ENCODE results near the gene SLC15A4.

Gene SLC15A4

GRCh38 chr12:128830505-128830893 lies 6.7 kb upstream of the SLC15A4 start:
- Mint-ChIP-seq H3K4me3 (peak overlapping the region; percentile 28 to 64), H3K27ac (peak overlapping the region; percentile 67 to 92), H3K36me3 (ENCODE audit: insufficient read depth) (peaks cover 4% of the 10 kb centered on the region), H3K9me3 (no peaks in the 10 kb centered on the region), H3K4me1 (ENCODE audit: low read depth in 2 of 2) (peaks cover 14 to 16% of the 10 kb centered on the region in 2 donors), H3K27me3 (no peaks in the 10 kb centered on the region)
- ATAC-seq (replicated peaks) (peak; percentile 59), DNase-seq (no peak)

GRCh38 chr12:128829861-128830504 lies 6.2 kb upstream of the SLC15A4 start:
- Mint-ChIP-seq H3K4me3 (peak overlapping the region; percentile 28 to 64), H3K27ac (peak overlapping the region; percentile 67 to 92), H3K4me1 (ENCODE audit: low read depth in 2 of 2) (peaks cover 15 to 16% of the 10 kb centered on the region in 2 donors), H3K27me3 (no peaks in the 10 kb centered on the region), H3K36me3 (ENCODE audit: insufficient read depth) (peaks cover 4% of the 10 kb centered on the region), H3K9me3 (no peaks in the 10 kb centered on the region)
- ATAC-seq (replicated peaks) = peak; percentile 78
- DNase-seq = no peak

GRCh38 chr12:128827724-128828123 lies 4.0 kb upstream of the SLC15A4 start:
- ATAC-seq (replicated peaks) = no peak
- H3K27me3 Mint-ChIP-seq = no peaks in the 10 kb centered on the region
- peaks cover 16 to 17% of the 10 kb centered on the region in 2 donors for H3K4me1 Mint-ChIP-seq (ENCODE audit: low read depth in 2 of 2)
- H3K36me3 Mint-ChIP-seq (ENCODE audit: insufficient read depth) = peaks cover 4% of the 10 kb centered on the region
- no peak overlapping the region for H3K4me3 Mint-ChIP-seq
- DNase-seq = no peak
- H3K9me3 Mint-ChIP-seq = no peaks in the 10 kb centered on the region
- H3K27ac Mint-ChIP-seq = no peak overlapping the region

GRCh38 chr12:128825835-128826234 lies 2.1 kb upstream of the SLC15A4 start:
- peaks cover 28 to 32% of the 10 kb centered on the region in 2 donors for H3K4me1 Mint-ChIP-seq (ENCODE audit: low read depth in 2 of 2)
- H3K27me3 Mint-ChIP-seq = no peaks in the 10 kb centered on the region
- no peaks in the 10 kb centered on the region for H3K9me3 Mint-ChIP-seq
- no peak overlapping the region for H3K4me3 Mint-ChIP-seq
- peaks cover 16% of the 10 kb centered on the region for H3K36me3 Mint-ChIP-seq (ENCODE audit: insufficient read depth)
- no peak for ATAC-seq (replicated peaks)
- H3K27ac Mint-ChIP-seq = peak overlapping the region in 1 of 2 donors; percentile 8
- DNase-seq = no peak

GRCh38 chr12:128823216-128823915 lies 392 bp downstream of the SLC15A4 start:
- Mint-ChIP-seq H3K4me1 (ENCODE audit: low read depth in 2 of 2) (peaks cover 28 to 32% of the 10 kb centered on the region in 2 donors), H3K27ac (peak overlapping the region; percentile 72 to 80), H3K9me3 (no peaks in the 10 kb centered on the region), H3K36me3 (ENCODE audit: insufficient read depth) (peaks cover 17% of the 10 kb centered on the region), H3K27me3 (no peaks in the 10 kb centered on the region), H3K4me3 (peak overlapping the region; percentile 86)
- DNase-seq = no peak
- peak; percentile 18 for ATAC-seq (replicated peaks)

- peak; percentile 16 for ATAC-seq (replicated peaks)
- Mint-ChIP-seq H3K4me1 (ENCODE audit: low read depth in 2 of 2) (peaks cover 45 to 46% of the 10 kb centered on the region in 2 donors), H3K27ac (peak overlapping the region; percentile 83 to 89), H3K27me3 (no peaks in the 10 kb centered on the region), H3K36me3 (ENCODE audit: insufficient read depth) (peaks cover 20% of the 10 kb centered on the region), H3K9me3 (no peaks in the 10 kb centered on the region), H3K4me3 (peak overlapping the region; percentile 83 to 86)
- peak in 1 of 3 experiments; percentile 25 for DNase-seq
These were observed 2.9 kb downstream of the SLC15A4 start for GRCh38 chr12:128820723-128821432.

GRCh38 chr12:128820253-128820652 lies 3.5 kb downstream of the SLC15A4 start:
- Mint-ChIP-seq H3K36me3 (ENCODE audit: insufficient read depth) (peaks cover 21% of the 10 kb centered on the region), H3K4me3 (peak overlapping the region in 1 of 2 donors; percentile 36), H3K4me1 (ENCODE audit: low read depth in 2 of 2) (peaks cover 49 to 51% of the 10 kb centered on the region in 2 donors)

GRCh38 chr12:128819293-128820144 lies 4.2 kb downstream of the SLC15A4 start:
- DNase-seq = no peak
- Mint-ChIP-seq H3K4me3 (peak overlapping the region; percentile 32 to 36), H3K27me3 (no peaks in the 10 kb centered on the region), H3K27ac (peak overlapping the region; percentile 94 to 96), H3K36me3 (ENCODE audit: insufficient read depth) (peaks cover 23% of the 10 kb centered on the region), H3K9me3 (no peaks in the 10 kb centered on the region), H3K4me1 (ENCODE audit: low read depth in 2 of 2) (peaks cover 54 to 55% of the 10 kb centered on the region in 2 donors)
- no peak for ATAC-seq (replicated peaks)

More at GRCh38 chr12:128820253-128820652, 3.5 kb downstream of the SLC15A4 start:
- H3K27ac Mint-ChIP-seq = peak overlapping the region; percentile 83 to 89
- DNase-seq (no peak), ATAC-seq (replicated peaks) (no peak)
- no peaks in the 10 kb centered on the region for H3K9me3 Mint-ChIP-seq
- H3K27me3 Mint-ChIP-seq = no peaks in the 10 kb centered on the region

- peak; percentile 14 for ATAC-seq (replicated peaks)
- H3K4me1 Mint-ChIP-seq (ENCODE audit: low read depth in 2 of 2) = peaks cover 61 to 66% of the 10 kb centered on the region in 2 donors
- H3K27me3 Mint-ChIP-seq = no peaks in the 10 kb centered on the region
- no peak for DNase-seq
- H3K27ac Mint-ChIP-seq = peak overlapping the region; percentile 94 to 96
- H3K4me3 Mint-ChIP-seq = peak overlapping the region; percentile 56 to 72
- peaks cover 28% of the 10 kb centered on the region for H3K36me3 Mint-ChIP-seq (ENCODE audit: insufficient read depth)
- H3K9me3 Mint-ChIP-seq = no peaks in the 10 kb centered on the region
These were observed 5.4 kb downstream of the SLC15A4 start for GRCh38 chr12:128818065-128819022.

GRCh38 chr12:128817111-128818015 lies 6.4 kb downstream of the SLC15A4 start:
- no peak for DNase-seq
- Mint-ChIP-seq H3K27ac (peak overlapping the region; percentile 94 to 96), H3K27me3 (no peaks in the 10 kb centered on the region), H3K9me3 (no peaks in the 10 kb centered on the region), H3K4me3 (peak overlapping the region; percentile 56 to 72), H3K36me3 (ENCODE audit: insufficient read depth) (peaks cover 34% of the 10 kb centered on the region), H3K4me1 (ENCODE audit: low read depth in 2 of 2) (peaks cover 64 to 75% of the 10 kb centered on the region in 2 donors)
- ATAC-seq (replicated peaks) = peak; percentile 69

- peaks cover 62 to 74% of the 10 kb centered on the region in 2 donors for H3K4me1 Mint-ChIP-seq (ENCODE audit: low read depth in 2 of 2)
- no peak for ATAC-seq (replicated peaks)
- H3K36me3 Mint-ChIP-seq (ENCODE audit: insufficient read depth) = peaks cover 34% of the 10 kb centered on the region
These were observed 7.2 kb downstream of the SLC15A4 start for GRCh38 chr12:128816643-128816920.

More at GRCh38 chr12:128816643-128816920, 7.2 kb downstream of the SLC15A4 start:
- Mint-ChIP-seq H3K27ac (peak overlapping the region; percentile 59 to 96), H3K4me3 (peak overlapping the region in 1 of 2 donors; percentile 3), H3K9me3 (no peaks in the 10 kb centered on the region), H3K27me3 (no peaks in the 10 kb centered on the region)
- no peak for DNase-seq
